ENCODE results near the gene DYNC1H1. TPM values are rescaled to one million over a fixed set of nuclear protein-coding genes. Genes with fewer than 3 reads are reported as not detected.

Gene DYNC1H1
- total RNA-seq, 4 donors from 2014 or later, result 386 to 531 (median 472) TPM

GRCh38 chr14:102056694-102057442 is 92.5 kb downstream of the DYNC1H1 start:
- Histone ChIP-seq H3K9me3 (no peaks in the 10 kb centered on the region), H3K4me1 (no peaks in the 10 kb centered on the region), H3K36me3 (peaks cover 0 to 14% (median 0%) of the 10 kb centered on the region in 3 donors), H3K27me3 (no peaks in the 10 kb centered on the region), H3K4me3 (no peak overlapping the region), H3K27ac (no peak overlapping the region)
- TF ChIP-seq POLR2A (IDR thresholded peaks at IDR 0.05), result no peak
- TF ChIP-seq, protein P1, sequence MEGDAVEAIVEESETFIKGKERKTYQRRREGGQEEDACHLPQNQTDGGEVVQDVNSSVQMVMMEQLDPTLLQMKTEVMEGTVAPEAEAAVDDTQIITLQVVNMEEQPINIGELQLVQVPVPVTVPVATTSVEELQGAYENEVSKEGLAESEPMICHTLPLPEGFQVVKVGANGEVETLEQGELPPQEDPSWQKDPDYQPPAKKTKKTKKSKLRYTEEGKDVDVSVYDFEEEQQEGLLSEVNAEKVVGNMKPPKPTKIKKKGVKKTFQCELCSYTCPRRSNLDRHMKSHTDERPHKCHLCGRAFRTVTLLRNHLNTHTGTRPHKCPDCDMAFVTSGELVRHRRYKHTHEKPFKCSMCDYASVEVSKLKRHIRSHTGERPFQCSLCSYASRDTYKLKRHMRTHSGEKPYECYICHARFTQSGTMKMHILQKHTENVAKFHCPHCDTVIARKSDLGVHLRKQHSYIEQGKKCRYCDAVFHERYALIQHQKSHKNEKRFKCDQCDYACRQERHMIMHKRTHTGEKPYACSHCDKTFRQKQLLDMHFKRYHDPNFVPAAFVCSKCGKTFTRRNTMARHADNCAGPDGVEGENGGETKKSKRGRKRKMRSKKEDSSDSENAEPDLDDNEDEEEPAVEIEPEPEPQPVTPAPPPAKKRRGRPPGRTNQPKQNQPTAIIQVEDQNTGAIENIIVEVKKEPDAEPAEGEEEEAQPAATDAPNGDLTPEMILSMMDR (IDR thresholded peaks at IDR 0.05), result no peak
- DNase-seq, result no peak

GRCh38 chr14:102057480-102058114 is 93.2 kb downstream of the DYNC1H1 start:
- Histone ChIP-seq H3K27ac (no peak overlapping the region), H3K36me3 (peaks cover 0 to 7% (median 0%) of the 10 kb centered on the region in 3 donors), H3K4me3 (no peak overlapping the region), H3K27me3 (no peaks in the 10 kb centered on the region), H3K9me3 (no peaks in the 10 kb centered on the region), H3K4me1 (no peaks in the 10 kb centered on the region)
- no peak for DNase-seq
- TF ChIP-seq, protein P1 (IDR thresholded peaks at IDR 0.05), result no peak
- no peak for TF ChIP-seq POLR2A (IDR thresholded peaks at IDR 0.05)

DNA sequence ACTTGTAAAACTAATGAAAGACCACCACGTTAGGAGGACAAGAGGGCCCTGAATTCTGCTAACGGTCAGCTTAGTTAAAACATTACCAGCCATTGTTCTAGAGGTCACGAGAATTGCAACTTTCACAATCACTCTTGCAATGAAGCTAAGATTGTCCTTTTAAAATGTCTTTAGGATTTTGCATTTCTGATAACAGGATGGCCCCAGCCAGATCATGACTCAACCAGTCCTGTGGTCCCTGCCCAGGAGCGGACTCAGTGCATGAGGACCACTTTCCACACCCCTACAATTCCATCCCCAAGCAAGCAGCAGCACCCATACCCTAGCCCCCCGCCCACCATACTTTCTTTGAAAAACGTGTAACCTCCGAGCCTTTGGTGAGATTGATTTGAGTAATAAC is 93.8 kb downstream of the DYNC1H1 start:
- DNase-seq, result peak in 1 of 3 donors; percentile 6
- Histone ChIP-seq H3K27me3 (no peaks in the 10 kb centered on the region), H3K4me1 (no peaks in the 10 kb centered on the region), H3K9me3 (no peaks in the 10 kb centered on the region), H3K36me3 (peaks cover 0 to 2% (median 0%) of the 10 kb centered on the region in 3 donors), H3K4me3 (no peak overlapping the region), H3K27ac (no peak overlapping the region)
- no peak for TF ChIP-seq POLR2A (IDR thresholded peaks at IDR 0.05)
- TF ChIP-seq, protein P1 (IDR thresholded peaks at IDR 0.05), result no peak

GRCh38 chr14:102058961-102059360 is 94.6 kb downstream of the DYNC1H1 start:
- TF ChIP-seq POLR2A (IDR thresholded peaks at IDR 0.05), result no peak
- no peak for DNase-seq

GRCh38 chr14:102063109-102063807 is 98.9 kb downstream of the DYNC1H1 start:
- no peaks in the 10 kb centered on the region for H3K36me3 ChIP-seq
- no peak for TF ChIP-seq POLR2A (IDR thresholded peaks at IDR 0.05)
- TF ChIP-seq, protein P1 (IDR thresholded peaks at IDR 0.05), result peak in 4 of 6 experiments; percentile 45 to 55 (median 48)
- H3K4me1 ChIP-seq, result no peaks in the 10 kb centered on the region
- no peak overlapping the region for H3K27ac ChIP-seq
- H3K27me3 ChIP-seq, result no peaks in the 10 kb centered on the region
- H3K4me3 ChIP-seq, result no peak overlapping the region
- DNase-seq, result peak; percentile 74 to 93 (median 89)
- no peaks in the 10 kb centered on the region for H3K9me3 ChIP-seq

More at GRCh38 chr14:102058961-102059360, 94.6 kb downstream of the DYNC1H1 start:
- Histone ChIP-seq H3K27me3 (no peaks in the 10 kb centered on the region), H3K9me3 (no peaks in the 10 kb centered on the region), H3K4me3 (no peak overlapping the region), H3K27ac (no peak overlapping the region), H3K4me1 (no peaks in the 10 kb centered on the region), H3K36me3 (no peaks in the 10 kb centered on the region)
